Endothelial cell of umbilical vein (primary cell): ENCODE measurements around the gene TOPORS.

Experiments used
- EZH2 ChIP-seq: IDR thresholded peaks from 2 replicates; pipeline ENCODE4 v1.6.1; 2012; ENCODE audit warnings: borderline replicate concordance, low read depth, mild to moderate bottlenecking, moderate library complexity, low read length, inconsistent platforms; ENCODE audit not compliant: severe bottlenecking
- FOS ChIP-seq: IDR thresholded peaks from 2 replicates; pipeline ENCODE4 v1.6.1; 2011; ENCODE audit warnings: mild to moderate bottlenecking, low read length, moderate library complexity, borderline replicate concordance; ENCODE audit not compliant: insufficient read depth
- JUN ChIP-seq: IDR thresholded peaks from 2 replicates; pipeline ENCODE4 v1.6.1; 2011; ENCODE audit warnings: borderline replicate concordance, low read depth; ENCODE audit not compliant: insufficient read length, insufficient read depth
- POLR2A ChIP-seq: IDR thresholded peaks from 2 replicates; pipeline ENCODE4 v1.6.1; 2012; ENCODE audit warnings: low read depth, mild to moderate bottlenecking, control low read depth, low read length
- POLR2AphosphoS5 ChIP-seq: IDR thresholded peaks from 2 replicates; pipeline ENCODE4 v1.6.1; 2012; ENCODE audit warnings: low read depth, mild to moderate bottlenecking, control low read depth, low read length, moderate library complexity; ENCODE audit not compliant: insufficient read depth
- TF ChIP-seq, protein P1 (sequence below): IDR thresholded peaks from 2 replicates; pipeline ENCODE4 v1.6.1; 2011; ENCODE audit not compliant: insufficient read depth, insufficient read length
- TF ChIP-seq, protein P2 (sequence below), 2 donors: IDR thresholded peaks; 1 replicate in 1 of 2; 2 replicates in 1 of 2; pipeline ENCODE4 v1.5.1; 2011; ENCODE audit warnings: low read length in 2 of 2, mild to moderate bottlenecking in 2 of 2, moderate library complexity in 2 of 2, control low read depth in 1 of 2, inconsistent platforms in 1 of 2, low read depth in 1 of 2; ENCODE audit not compliant: insufficient read depth in 1 of 2; ENCODE audit errors: extremely low read depth in 1 of 2

GRCh38 chr9:32558408-32558934 lies 6.1 kb upstream of the TOPORS start:
- TF ChIP-seq POLR2A (no peak), EZH2 (no peak), POLR2AphosphoS5 (no peak), FOS (no peak), JUN (no peak)
- TF ChIP-seq, protein P1, sequence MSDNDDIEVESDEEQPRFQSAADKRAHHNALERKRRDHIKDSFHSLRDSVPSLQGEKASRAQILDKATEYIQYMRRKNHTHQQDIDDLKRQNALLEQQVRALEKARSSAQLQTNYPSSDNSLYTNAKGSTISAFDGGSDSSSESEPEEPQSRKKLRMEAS: no peak
- TF ChIP-seq, protein P2, sequence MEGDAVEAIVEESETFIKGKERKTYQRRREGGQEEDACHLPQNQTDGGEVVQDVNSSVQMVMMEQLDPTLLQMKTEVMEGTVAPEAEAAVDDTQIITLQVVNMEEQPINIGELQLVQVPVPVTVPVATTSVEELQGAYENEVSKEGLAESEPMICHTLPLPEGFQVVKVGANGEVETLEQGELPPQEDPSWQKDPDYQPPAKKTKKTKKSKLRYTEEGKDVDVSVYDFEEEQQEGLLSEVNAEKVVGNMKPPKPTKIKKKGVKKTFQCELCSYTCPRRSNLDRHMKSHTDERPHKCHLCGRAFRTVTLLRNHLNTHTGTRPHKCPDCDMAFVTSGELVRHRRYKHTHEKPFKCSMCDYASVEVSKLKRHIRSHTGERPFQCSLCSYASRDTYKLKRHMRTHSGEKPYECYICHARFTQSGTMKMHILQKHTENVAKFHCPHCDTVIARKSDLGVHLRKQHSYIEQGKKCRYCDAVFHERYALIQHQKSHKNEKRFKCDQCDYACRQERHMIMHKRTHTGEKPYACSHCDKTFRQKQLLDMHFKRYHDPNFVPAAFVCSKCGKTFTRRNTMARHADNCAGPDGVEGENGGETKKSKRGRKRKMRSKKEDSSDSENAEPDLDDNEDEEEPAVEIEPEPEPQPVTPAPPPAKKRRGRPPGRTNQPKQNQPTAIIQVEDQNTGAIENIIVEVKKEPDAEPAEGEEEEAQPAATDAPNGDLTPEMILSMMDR (IDR thresholded peaks at IDR 0.05; ENCODE audit: extremely low read depth in 1 of 2, insufficient read depth in 1 of 2, low read depth in 1 of 2, low read length in 2 of 2): no peak
